ENCODE results near the gene EIPR1.

DNA sequence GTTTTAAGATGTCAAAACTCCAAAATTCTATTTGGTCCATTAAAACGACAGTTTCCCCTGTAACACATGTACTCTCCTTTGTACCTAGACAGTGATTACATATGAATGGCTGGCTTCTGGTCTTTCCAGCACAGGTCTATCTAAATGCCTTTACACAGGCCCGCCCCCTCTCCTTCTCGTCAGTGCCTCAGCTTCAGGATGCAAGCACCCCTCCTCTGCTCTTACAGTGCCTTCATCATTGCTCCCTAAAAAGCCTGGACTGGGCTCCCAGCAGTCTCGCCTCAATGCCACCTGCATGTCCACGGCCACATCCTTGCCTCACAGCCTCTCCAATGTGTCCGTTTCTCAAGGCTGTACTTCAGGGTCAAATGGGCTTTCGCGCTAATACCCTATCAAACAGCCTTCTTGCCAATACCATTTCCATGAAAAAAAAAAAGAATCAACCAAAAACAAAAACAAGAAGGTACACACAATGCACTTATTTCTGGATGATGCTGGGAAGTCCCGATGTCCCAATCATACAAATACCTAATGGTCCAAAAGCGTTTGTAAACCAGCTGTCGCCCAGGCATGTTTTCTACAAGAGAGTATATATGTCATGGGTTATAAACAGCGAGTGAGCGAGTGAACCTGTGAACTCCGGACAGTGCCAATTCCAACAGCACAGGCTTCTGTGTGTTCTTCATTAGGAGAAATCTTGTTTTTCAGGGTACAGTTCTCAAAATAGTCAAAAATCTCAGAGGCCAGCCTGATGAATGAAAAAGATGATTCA lies 77.2 kb downstream of the EIPR1 start:
- TF ChIP-seq, protein P1, sequence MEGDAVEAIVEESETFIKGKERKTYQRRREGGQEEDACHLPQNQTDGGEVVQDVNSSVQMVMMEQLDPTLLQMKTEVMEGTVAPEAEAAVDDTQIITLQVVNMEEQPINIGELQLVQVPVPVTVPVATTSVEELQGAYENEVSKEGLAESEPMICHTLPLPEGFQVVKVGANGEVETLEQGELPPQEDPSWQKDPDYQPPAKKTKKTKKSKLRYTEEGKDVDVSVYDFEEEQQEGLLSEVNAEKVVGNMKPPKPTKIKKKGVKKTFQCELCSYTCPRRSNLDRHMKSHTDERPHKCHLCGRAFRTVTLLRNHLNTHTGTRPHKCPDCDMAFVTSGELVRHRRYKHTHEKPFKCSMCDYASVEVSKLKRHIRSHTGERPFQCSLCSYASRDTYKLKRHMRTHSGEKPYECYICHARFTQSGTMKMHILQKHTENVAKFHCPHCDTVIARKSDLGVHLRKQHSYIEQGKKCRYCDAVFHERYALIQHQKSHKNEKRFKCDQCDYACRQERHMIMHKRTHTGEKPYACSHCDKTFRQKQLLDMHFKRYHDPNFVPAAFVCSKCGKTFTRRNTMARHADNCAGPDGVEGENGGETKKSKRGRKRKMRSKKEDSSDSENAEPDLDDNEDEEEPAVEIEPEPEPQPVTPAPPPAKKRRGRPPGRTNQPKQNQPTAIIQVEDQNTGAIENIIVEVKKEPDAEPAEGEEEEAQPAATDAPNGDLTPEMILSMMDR (optimal IDR thresholded peaks at IDR 0.05 in 1 of 3, IDR thresholded peaks at IDR 0.05 in 1 of 3, conservative IDR thresholded peaks at IDR 0.05 in 1 of 3; ENCODE audit: extremely low read depth in 1 of 3, insufficient read depth in 2 of 3, low read length in 3 of 3) = no peak
- TF ChIP-seq EZH2 (IDR thresholded peaks at IDR 0.05; ENCODE audit: low read length) = no peak
